Neural progenitor cell (in vitro differentiated cells): ENCODE data around the gene KLHL30. TPM values are rescaled to one million over a fixed set of nuclear protein-coding genes. Genes with fewer than 3 reads are reported as not detected.

Experiments
- DNase-seq: peaks from one replicate; pipeline ENCODE4 v3.0.0-alpha.2; 2016; ENCODE audit warnings: low spot score
- H2AFZ ChIP-seq: fragments of 200-600 bp; sonication (generic); replicated peaks from 2 replicates; pipeline ENCODE4 v1.6.1; 2016; ENCODE audit warnings: antibody characterized with exemption
- H3F3A ChIP-seq: fragments of 200-600 bp; sonication (generic); 2 replicates; pipeline ENCODE4 v1.6.1; 2016; ENCODE audit warnings: antibody characterized with exemption, low read depth
- H3K27ac ChIP-seq: fragments of 200-600 bp; sonication (generic); 2 replicates; pipeline ENCODE4 v1.5.1; 2016; ENCODE audit warnings: mild to moderate bottlenecking
- H3K27me3 ChIP-seq: fragments of 200-600 bp; sonication (generic); 2 replicates; pipeline ENCODE4 v1.6.1; 2016; ENCODE audit warnings: mild to moderate bottlenecking, moderate library complexity
- H3K36me3 ChIP-seq: fragments of 200-600 bp; sonication (generic); 2 replicates; pipeline ENCODE4 v1.5.1; 2016
- H3K4me1 ChIP-seq: fragments of 200-600 bp; sonication (generic); 2 replicates; pipeline ENCODE4 v1.6.1; 2016; ENCODE audit warnings: mixed run types
- H3K4me2 ChIP-seq: fragments of 200-600 bp; sonication (generic); 2 replicates; pipeline ENCODE4 v1.6.1; 2016
- H3K4me3 ChIP-seq: fragments of 200-600 bp; sonication (generic); 2 replicates; pipeline ENCODE4 v1.5.1; 2016
- H3K79me2 ChIP-seq: fragments of 200-600 bp; sonication (generic); 2 replicates; pipeline ENCODE4 v1.6.1; 2016; ENCODE audit warnings: low read depth
- H3K9ac ChIP-seq: fragments of 200-600 bp; sonication (generic); 2 replicates; pipeline ENCODE4 v1.6.1; 2016
- H3K9me3 ChIP-seq: fragments of 200-600 bp; sonication (generic); 2 replicates; pipeline ENCODE4 v1.5.1; 2016; ENCODE audit warnings: low read depth
- H4K20me1 ChIP-seq: fragments of 200-600 bp; sonication (generic); 2 replicates; pipeline ENCODE4 v1.6.1; 2016; ENCODE audit warnings: low read depth
- H3K27ac Mint-ChIP-seq: 3 replicates; pipeline ENCODE4 v1.8.0; 2021; ENCODE audit warnings: mixed read lengths
- H3K27me3 Mint-ChIP-seq: 2 replicates; pipeline ENCODE4 v1.8.0; 2022; ENCODE audit warnings: low read depth, mild to moderate bottlenecking, inconsistent platforms, moderate library complexity, mixed read lengths; ENCODE audit not compliant: insufficient read depth
- H3K36me3 Mint-ChIP-seq: 3 replicates; pipeline ENCODE4 v1.8.0; 2021; ENCODE audit warnings: mixed read lengths
- H3K4me1 Mint-ChIP-seq: 3 replicates; pipeline ENCODE4 v1.8.0; 2021; ENCODE audit warnings: mixed read lengths
- H3K4me3 Mint-ChIP-seq: 3 replicates; pipeline ENCODE4 v1.8.0; 2021; ENCODE audit warnings: mild to moderate bottlenecking, moderate library complexity, mixed read lengths
- H3K9me3 Mint-ChIP-seq: 3 replicates; pipeline ENCODE4 v1.8.0; 2020; ENCODE audit warnings: mixed read lengths
- CTCF ChIP-seq: fragments of 200-600 bp; sonication (generic); IDR thresholded peaks from 2 replicates; pipeline ENCODE4 v1.5.1; 2017; ENCODE audit warnings: antibody characterized with exemption, mild to moderate bottlenecking
- EZH2 ChIP-seq: fragments of 200-600 bp; sonication (generic); IDR thresholded peaks from 2 replicates; pipeline ENCODE4 v1.6.1; 2017; ENCODE audit warnings: antibody characterized with exemption, mild to moderate bottlenecking, moderate library complexity
- EZH2phosphoT487 ChIP-seq: fragments of 200-600 bp; sonication (generic); IDR thresholded peaks from 2 replicates; pipeline ENCODE4 v1.6.1; 2017; ENCODE audit warnings: antibody characterized with exemption
- total RNA-seq: library from RNA; depleted of rRNA; stranded (reverse); fragments of >200 nt; gene quantifications from 2 replicates; pipeline ENCODE4 v1.2.3, GENCODE V29; 2015; ENCODE audit warnings: low replicate concordance

The KLHL30 gene
- total RNA-seq, 1 donor from 2014 or later, result not detected

- Histone ChIP-seq H3K9ac (no peak overlapping the region), H2AFZ (peak overlapping the region; percentile 76), H3K9me3 (no peaks in the 10 kb centered on the region), H3K4me3 (no peak overlapping the region), H3K79me2 (no peaks in the 10 kb centered on the region), H3K27me3 (no peaks in the 10 kb centered on the region), H3K4me1 (peaks cover 10% of the 10 kb centered on the region), H3F3A (no peaks in the 10 kb centered on the region), H4K20me1 (no peaks in the 10 kb centered on the region), H3K27ac (no peak overlapping the region), H3K36me3 (no peaks in the 10 kb centered on the region), H3K4me2 (no peak overlapping the region)
- Mint-ChIP-seq H3K36me3 (no peaks in the 10 kb centered on the region), H3K4me3 (no peak overlapping the region), H3K27me3 (peaks cover 10% of the 10 kb centered on the region), H3K27ac (no peak overlapping the region), H3K4me1 (peaks cover 16% of the 10 kb centered on the region), H3K9me3 (peaks cover 3% of the 10 kb centered on the region)
- DNase-seq, result no peak
- TF ChIP-seq CTCF, result no peak
- no peak for TF ChIP-seq EZH2
- no peak for TF ChIP-seq EZH2phosphoT487
These were observed 12.7 kb downstream of the KLHL30 start for GRCh38 chr2:238151205-238151604.

- H3K9me3 Mint-ChIP-seq, result peaks cover 3% of the 10 kb centered on the region
- Histone ChIP-seq H3K79me2 (no peaks in the 10 kb centered on the region), H3K4me2 (peak overlapping the region; percentile 22), H3K4me1 (peaks cover 10% of the 10 kb centered on the region), H3K27ac (no peak overlapping the region), H3K9me3 (no peaks in the 10 kb centered on the region), H3K27me3 (peaks cover 4% of the 10 kb centered on the region), H3F3A (no peaks in the 10 kb centered on the region), H2AFZ (peak overlapping the region; percentile 76), H3K9ac (no peak overlapping the region), H3K4me3 (no peak overlapping the region), H4K20me1 (no peaks in the 10 kb centered on the region), H3K36me3 (no peaks in the 10 kb centered on the region)
- H3K4me1 Mint-ChIP-seq, result peaks cover 16% of the 10 kb centered on the region
- no peaks in the 10 kb centered on the region for H3K36me3 Mint-ChIP-seq
- TF ChIP-seq EZH2phosphoT487 (no peak), EZH2 (no peak), CTCF (no peak)
- no peak for DNase-seq
- no peak overlapping the region for H3K27ac Mint-ChIP-seq
- no peak overlapping the region for H3K4me3 Mint-ChIP-seq
- H3K27me3 Mint-ChIP-seq, result peaks cover 12% of the 10 kb centered on the region
These were observed 13.3 kb downstream of the KLHL30 start for GRCh38 chr2:238151628-238152235.

GRCh38 chr2:238152771-238153688 lies 14.6 kb downstream of the KLHL30 start:
- H3K79me2 ChIP-seq, result no peaks in the 10 kb centered on the region
- Mint-ChIP-seq H3K36me3 (no peaks in the 10 kb centered on the region), H3K27me3 (peaks cover 14% of the 10 kb centered on the region), H3K4me3 (no peak overlapping the region), H3K4me1 (peaks cover 16% of the 10 kb centered on the region), H3K27ac (no peak overlapping the region), H3K9me3 (peaks cover 3% of the 10 kb centered on the region)
- H3K4me1 ChIP-seq, result peaks cover 13% of the 10 kb centered on the region
- no peaks in the 10 kb centered on the region for H3K9me3 ChIP-seq
- H3K4me2 ChIP-seq, result no peak overlapping the region
- H3K4me3 ChIP-seq, result no peak overlapping the region
- H3K9ac ChIP-seq, result no peak overlapping the region
- H4K20me1 ChIP-seq, result no peaks in the 10 kb centered on the region
- no peak overlapping the region for H2AFZ ChIP-seq
- no peak overlapping the region for H3K27ac ChIP-seq
- no peaks in the 10 kb centered on the region for H3K36me3 ChIP-seq
- H3F3A ChIP-seq, result peaks cover 7% of the 10 kb centered on the region
- TF ChIP-seq EZH2 (no peak), EZH2phosphoT487 (no peak), CTCF (peak; percentile 20)
- DNase-seq, result no peak
- H3K27me3 ChIP-seq, result peaks cover 15% of the 10 kb centered on the region
